IMR-90 (cell line): ENCODE data around the gene RBM42.

ENCODE experiments used
- CEBPB ChIP-seq: IDR thresholded peaks from 2 replicates; pipeline ENCODE4 v1.6.1; 2012; ENCODE audit warnings: low read depth, low read length, improper control_type of control experiment
- MAZ ChIP-seq: IDR thresholded peaks from 2 replicates; pipeline ENCODE4 v1.6.1; 2012; ENCODE audit warnings: low read depth, mild to moderate bottlenecking, low read length, improper control_type of control experiment, moderate library complexity, borderline replicate concordance
- NFE2L2 ChIP-seq: fragments of 150-350 bp; IDR thresholded peaks from 2 replicates; pipeline ENCODE4 v1.6.1; 2016; ENCODE audit warnings: low read depth, mild to moderate bottlenecking, low read length
- POLR2A ChIP-seq: IDR thresholded peaks from 2 replicates; pipeline ENCODE4 v1.6.1; 2012; ENCODE audit warnings: mild to moderate bottlenecking, low read depth, low read length
- RAD21 ChIP-seq: IDR thresholded peaks from 2 replicates; pipeline ENCODE4 v1.6.1; 2012; ENCODE audit warnings: low read length, improper control_type of control experiment
- TF ChIP-seq, protein P1 (sequence below): conservative IDR thresholded peaks from 2 replicates; pipeline ENCODE4 v1.5.1; 2012; ENCODE audit warnings: mild to moderate bottlenecking, low read depth, low read length, improper control_type of control experiment

DNA sequence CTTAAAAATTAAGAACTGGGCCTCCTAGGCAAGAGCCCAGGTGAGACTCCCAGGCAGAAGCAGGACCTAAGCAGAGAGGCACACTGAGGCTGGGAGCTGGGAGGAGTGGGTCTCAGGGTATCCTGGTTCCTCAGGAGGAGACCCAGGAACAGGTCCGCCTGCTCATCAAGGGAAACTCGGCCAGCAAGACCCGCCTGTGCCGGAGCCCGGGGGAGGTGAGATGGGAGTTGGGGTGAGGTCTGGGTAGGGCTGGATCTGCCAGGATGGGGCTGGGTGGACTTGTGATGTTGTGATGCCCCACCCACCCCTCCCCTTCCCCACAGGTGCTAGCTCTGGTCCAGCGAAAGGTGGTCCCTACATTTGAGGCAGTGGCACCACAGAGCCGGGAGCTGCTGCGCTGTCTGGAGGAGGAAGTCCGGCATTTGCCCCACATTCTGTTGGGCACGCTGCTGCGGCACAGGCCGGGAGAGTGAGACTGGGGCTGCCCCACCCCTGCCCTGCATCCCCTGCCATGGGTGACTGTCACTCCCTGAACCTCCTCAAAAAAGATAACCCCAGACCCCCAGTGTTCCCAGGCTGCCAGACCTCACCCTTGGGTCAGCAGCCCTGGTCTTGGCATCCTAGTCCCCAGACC, 9.4 kb upstream of the RBM42 start:
- no peak for TF ChIP-seq POLR2A
- TF ChIP-seq, protein P1, sequence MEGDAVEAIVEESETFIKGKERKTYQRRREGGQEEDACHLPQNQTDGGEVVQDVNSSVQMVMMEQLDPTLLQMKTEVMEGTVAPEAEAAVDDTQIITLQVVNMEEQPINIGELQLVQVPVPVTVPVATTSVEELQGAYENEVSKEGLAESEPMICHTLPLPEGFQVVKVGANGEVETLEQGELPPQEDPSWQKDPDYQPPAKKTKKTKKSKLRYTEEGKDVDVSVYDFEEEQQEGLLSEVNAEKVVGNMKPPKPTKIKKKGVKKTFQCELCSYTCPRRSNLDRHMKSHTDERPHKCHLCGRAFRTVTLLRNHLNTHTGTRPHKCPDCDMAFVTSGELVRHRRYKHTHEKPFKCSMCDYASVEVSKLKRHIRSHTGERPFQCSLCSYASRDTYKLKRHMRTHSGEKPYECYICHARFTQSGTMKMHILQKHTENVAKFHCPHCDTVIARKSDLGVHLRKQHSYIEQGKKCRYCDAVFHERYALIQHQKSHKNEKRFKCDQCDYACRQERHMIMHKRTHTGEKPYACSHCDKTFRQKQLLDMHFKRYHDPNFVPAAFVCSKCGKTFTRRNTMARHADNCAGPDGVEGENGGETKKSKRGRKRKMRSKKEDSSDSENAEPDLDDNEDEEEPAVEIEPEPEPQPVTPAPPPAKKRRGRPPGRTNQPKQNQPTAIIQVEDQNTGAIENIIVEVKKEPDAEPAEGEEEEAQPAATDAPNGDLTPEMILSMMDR = no peak
- no peak for TF ChIP-seq CEBPB
- TF ChIP-seq RAD21 = no peak
- no peak for TF ChIP-seq NFE2L2
- no peak for TF ChIP-seq MAZ
